NCI-H748 (cell line): ENCODE data around the gene CCDC8.
"Not testable (repeated sequence)": the region's sequence is repeated elsewhere in the genome, so short reads cannot be mapped to it uniquely, and the experiment has no call there.

Experiments used
- DNase-seq: peaks from one replicate; lab custom pipeline; 2025; ENCODE audit not compliant: unreplicated experiment; lab: John Stamatoyannopoulos, UW

The CCDC8 gene

GRCh38 chr19:46404753-46405468, 8.5 kb downstream of the CCDC8 start:
- no peak for DNase-seq

DNA sequence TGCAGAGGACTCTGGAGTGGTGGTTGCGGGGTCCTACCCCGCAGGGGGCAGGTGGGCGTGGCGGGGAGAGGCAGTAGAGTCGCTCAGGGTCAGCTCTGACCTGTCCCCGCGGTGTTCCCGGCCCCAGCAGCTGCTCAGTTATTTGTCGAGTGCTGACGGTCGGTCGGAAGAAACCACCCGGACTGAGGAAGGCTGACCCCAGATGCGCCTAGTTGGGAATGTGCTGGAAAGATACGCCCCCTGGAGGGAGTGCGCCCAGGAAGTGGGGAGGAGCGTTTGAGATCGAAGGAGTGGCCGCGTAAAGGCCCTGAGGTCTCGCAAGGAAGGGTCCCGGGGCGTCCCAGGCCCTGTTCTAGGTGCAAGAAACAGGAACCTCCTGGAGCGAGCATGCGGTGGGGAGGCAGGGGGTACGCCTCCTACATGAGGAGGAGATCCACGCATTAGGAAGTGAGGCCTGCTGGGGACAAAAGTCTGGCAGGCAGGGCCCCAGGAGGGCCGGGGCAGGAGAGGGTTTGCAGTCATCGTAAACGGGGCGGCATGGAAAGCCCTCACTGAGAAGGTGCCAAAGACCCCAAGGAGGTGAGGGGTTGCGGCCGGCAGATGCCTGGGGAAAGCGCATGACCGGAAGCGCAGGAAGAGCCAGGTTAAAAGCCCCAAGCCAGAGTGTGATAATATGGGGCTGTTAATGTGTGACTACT, 9.2 kb downstream of the CCDC8 start:
- DNase-seq = no peak

- DNase-seq = no peak
Measured at GRCh38 chr19:46402725-46403124, 10.6 kb downstream of the CCDC8 start.

DNA sequence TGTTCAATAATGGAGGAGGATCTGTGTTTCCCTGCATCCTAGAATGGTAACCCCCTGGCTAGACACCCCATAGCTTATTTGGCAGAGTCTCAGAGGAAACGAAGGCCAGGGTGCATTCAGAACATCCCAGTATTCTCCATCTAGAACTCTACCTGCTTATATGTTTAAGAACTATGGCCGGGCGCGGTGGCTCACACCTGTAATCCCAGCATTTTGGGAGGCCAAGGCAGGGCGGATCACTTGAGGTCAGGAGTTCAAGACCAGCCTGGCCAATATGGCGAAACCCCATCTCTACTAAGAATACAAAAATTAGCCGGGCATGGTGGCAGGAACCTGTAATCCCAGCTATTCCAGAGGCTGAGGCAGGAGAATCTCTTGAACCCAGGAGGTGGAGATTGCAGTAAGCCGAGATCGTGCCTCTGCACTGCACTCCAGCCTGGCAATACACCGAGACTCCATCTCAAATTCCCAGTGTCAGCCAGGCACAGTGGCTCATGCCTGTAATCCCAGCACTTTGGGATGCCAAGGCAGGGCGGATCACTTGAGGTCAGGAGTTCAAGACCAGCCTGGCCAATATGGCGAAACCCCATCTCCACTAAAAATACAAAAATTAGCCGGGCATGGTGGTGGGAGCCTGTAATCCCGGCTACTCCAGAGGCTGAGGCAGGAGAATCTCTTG, 15.4 kb downstream of the CCDC8 start:
- DNase-seq = not testable (repeated sequence)

DNA sequence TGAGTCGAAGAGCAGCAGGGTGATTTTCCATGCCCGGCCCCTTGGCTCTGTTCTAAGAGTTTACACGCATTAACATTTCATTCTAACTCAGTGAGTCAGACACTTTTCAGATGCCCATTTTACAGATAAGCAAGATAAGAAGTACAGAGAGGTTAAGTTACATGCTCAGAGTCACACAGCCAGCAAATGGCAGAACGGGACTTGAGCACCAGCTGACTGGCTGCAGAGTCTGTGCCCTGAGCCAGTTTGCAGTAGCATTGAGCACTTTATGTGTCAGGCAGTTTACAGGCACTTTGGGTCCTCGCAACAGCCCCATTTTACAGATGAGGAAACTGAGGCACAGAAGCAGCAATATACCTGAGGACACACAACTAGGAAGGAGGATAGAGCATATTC, 19.0 kb downstream of the CCDC8 start:
- no peak for DNase-seq

DNA sequence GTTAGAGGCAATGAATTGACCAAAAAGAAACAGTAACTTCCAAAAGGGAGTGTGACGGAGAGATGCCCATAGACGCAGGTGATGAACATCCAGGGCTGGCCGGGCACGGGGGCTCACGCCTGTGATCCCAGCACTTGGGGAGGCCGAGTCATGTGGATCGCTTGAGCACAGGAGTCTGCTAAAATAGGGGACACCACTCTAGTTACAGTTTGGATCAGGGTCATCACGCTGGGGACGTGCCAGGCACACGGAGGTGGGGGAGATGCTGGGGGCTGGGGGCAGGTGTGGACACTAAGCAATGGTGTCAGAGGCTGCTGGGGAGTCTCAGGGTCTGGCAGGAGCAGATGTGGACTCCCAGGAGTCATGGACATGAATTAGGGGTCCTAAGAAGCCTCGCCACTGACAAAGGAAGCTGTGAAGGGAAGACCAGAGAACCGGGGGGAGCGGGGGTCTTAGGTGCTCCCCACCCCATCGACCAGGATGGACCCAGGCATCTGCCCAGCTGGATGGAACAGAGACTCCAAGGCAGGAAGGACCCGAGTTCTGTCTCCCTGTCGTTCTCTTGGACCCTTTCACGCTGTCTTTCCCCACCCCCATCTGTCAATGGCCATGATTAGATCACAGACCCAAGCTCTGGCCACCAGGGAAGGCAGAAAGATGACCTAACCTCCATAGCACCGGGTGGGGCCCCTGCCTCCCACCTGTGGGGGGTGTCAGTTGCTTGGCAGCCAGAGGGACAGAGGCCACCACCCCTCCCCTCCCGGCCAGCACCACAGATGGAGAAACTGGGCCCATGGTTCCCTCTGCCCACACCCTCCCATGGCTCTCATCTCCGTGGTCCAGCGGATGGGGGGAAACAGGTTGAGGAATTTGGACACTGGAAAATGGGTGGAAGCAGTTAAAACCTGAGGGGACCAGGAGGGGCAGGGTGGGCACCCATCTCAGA, 19.6 kb downstream of the CCDC8 start:
- DNase-seq = no peak

DNA sequence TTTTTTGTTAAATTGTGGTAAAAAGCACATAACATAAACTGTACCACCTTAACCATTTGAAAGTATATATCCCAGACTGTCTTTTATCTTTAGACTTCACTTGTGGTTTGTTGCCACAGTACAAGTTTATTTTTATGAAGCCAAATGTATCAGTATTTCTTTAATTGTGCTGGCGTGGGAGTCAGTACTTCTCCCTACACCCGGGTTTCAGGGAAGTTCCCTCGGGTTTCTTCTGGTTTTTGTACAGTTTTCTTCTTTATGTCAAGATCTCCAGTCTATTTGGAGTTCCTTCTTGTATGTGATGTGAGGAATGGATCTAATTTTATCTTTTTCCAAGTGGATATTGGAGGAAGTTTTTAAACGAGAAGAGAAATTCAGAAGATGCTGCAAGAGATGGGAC, 20.5 kb downstream of the CCDC8 start:
- DNase-seq = no peak

DNA sequence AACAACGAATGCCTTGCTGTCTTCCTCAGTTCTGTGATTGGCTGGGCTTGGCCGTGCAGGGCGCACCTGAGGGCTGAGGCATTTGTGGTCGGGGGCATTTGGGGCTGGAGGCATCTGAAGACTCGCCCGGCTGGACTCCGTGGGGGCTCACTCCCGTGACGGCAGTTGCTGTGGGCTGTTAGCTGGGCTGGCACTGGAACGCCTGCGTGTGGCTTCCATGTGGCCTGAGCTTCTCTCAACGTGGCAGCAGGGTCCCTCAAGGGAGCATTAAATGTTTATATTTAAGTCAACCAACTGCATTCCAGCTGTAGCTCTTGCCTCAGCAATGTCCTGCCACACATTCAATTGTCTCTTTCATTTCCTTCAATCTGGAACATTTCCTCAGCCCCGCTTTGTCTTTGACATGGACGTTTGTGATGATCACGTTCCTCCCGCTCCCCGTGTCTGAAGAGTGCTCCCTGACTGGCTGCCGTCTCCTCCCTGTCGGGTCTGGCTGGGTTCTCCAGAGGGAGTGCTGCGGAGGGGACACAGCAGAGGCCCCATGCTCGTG, 21.0 kb downstream of the CCDC8 start:
- no peak for DNase-seq

- DNase-seq = no peak
Measured at GRCh38 chr19:46391296-46392251, 21.8 kb downstream of the CCDC8 start.

- no peak for DNase-seq
Measured at GRCh38 chr19:46390866-46391265, 22.5 kb downstream of the CCDC8 start.

GRCh38 chr19:46390121-46390858, 23.1 kb downstream of the CCDC8 start:
- DNase-seq = no peak

GRCh38 chr19:46388311-46389095, 24.9 kb downstream of the CCDC8 start:
- no peak for DNase-seq

DNA sequence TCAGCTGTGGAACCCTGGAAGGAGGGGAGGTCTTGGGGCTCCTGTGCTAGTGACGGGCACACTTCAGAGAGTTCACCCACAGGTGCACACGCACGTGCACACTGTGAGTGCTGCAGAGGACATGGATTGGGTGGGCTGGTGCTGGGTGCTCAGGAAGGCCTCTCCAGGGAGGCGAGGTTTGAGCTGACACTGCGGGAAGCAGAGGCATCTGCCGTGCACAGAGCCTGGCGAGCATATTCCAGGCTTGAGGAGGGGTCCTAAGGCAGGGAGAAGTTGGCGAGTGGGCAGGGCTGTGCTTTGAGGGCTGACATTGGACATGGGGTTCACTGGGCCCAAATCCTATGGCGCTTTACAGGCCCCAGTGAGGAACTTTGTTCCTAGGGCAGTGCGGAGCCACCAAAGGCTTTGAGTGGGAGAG, 25.6 kb downstream of the CCDC8 start:
- DNase-seq = no peak

DNA sequence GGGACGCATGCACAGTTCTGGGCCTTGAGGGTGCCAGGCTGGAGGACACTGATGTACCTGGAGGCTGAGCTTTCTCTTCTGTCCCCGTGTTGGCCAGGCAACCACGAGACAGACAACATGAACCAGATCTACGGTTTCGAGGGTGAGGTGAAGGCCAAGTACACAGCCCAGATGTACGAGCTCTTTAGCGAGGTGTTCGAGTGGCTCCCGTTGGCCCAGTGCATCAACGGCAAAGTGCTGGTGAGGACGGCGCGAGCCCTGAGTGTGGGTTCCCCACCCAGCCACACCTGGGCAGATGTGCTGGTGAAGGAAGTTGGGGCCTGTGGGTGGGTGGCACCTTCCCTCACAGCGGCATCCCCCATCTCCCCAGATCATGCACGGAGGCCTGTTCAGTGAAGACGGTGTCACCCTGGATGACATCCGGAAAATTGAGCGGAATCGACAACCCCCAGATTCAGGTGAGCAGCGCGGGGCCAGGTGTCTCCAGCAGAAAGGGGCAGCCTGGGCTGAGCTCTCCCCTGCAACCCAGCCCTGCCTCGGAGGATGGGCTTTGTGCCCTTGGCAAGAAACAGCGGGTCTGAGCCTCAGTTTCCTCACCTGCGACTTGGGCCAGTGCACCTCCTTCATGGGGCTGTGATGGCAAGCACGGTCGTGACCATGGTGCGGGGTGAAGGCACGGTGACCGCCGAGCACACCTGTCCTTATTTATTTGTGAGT, 26.2 kb downstream of the CCDC8 start:
- DNase-seq = no peak

DNA sequence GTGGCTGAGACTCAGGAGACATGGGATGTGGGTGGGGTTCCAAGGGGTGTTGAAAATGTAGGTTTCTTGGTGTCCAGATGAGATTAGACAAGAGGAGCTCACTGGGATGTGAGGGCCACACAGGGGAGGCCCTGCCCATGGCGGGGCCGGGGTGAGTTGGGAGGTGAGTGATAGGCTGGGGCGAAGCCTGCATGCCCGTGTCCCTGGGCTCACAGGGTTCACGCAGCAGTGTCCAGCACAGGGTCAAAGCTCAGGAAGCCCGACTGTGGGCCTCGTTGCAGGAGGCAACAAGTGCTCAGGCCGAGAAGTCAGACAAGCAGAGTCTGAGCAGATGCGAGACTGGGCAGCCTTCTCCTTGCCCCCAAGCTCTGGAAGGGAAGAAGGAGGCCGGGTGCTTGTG, 27.2 kb downstream of the CCDC8 start:
- DNase-seq = no peak

- DNase-seq = no peak
Measured at GRCh38 chr19:46385636-46386035, 27.7 kb downstream of the CCDC8 start.

DNA sequence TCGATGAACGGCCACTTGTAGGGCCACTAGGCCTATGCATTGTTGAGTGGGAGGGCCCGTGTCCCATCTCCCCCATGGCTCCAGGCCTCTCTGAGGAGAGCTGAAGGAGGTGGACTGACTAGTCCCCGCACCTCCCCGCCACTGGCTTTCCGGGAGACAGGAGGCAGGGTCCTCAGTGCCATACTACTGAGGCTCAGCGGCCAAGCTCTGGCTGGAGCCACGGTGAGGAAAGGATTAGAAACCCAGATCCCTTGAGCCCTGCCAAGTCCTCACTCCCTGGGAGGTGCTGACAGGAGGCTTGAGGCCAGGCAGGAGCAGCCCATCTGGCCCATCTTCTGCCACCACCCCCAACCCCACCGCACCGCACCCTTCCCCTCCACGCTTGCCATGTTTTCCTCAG, 29.0 kb downstream of the CCDC8 start:
- no peak for DNase-seq

GRCh38 chr19:46383846-46384245, 29.5 kb downstream of the CCDC8 start:
- no peak for DNase-seq
